CD4-positive, alpha-beta T cell treated with Interleukin-17A for 1 hour (primary cell): ENCODE data around the gene CYFIP2.
A peak's percentile ranks its signal among the peaks of the same experiment; 100 is the strongest.

Source experiments
- DNase-seq: peaks from one replicate; pipeline ENCODE4 v3.0.0-alpha.2; 2020

Gene CYFIP2

DNA sequence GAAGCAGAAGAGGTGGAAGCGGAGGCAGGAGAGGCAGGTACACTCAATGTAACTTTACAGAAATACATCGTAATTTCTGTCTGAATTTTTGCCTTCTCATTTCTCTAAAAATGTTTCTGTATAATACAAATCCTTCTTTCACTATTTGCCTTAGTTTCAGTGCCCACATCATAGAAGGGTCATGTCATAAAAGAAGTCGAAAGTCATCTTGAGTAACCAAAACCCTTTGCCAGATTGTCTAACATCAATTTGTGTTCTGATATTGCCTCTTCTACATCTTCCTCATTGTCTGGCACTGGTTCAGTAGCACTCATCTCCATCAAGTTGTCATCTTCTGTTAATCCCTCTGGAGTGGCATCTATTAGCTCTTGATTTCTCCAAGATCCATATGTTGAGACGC lies 6.2 kb upstream of the CYFIP2 start:
- no peak for DNase-seq

- no peak for DNase-seq
Measured at GRCh38 chr5:157263496-157264090, 2.3 kb upstream of the CYFIP2 start.

DNA sequence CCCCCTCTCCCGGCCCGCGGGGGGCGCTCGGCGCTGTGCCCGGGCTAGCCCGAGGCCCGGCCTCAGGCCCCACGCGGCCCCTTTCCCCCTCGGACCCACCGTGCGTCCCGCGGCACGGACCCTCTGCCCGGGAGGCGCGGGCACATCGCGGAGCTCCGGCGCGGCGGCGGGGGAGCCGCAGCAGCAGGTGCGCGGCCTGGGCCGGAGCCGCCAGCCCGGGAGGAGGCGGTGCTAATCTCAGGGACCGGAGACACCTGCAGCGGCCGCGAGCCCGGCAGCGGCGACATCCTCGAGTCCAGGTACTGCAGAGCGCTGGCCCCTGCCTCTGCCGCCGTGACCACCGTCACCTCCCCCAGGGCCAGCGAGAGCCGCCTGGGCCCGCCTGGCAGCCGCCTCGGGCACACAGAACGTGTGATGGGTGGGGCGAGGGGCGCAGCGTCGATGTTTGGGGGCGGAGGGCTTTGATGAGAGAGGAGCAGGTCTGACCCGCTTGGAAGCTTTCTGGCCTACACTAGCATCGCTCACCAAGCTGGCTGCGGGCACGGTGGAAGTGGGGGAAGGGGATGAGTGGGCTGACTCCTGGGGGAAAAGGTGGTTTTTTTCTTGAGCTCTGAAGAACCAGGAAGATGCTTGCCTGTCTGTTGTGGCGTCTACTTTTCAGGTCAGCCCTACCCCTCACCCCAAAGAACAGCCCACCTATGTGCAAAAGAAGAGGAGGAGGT lies 524 bp downstream of the CYFIP2 start:
- peak; percentile 62 for DNase-seq

GRCh38 chr5:157267025-157267424 lies 1.1 kb downstream of the CYFIP2 start:
- no peak for DNase-seq

- DNase-seq: no peak
Measured at GRCh38 chr5:157267761-157268480, 2.0 kb downstream of the CYFIP2 start.

- DNase-seq: peak; percentile 51
Measured at GRCh38 chr5:157269165-157269671, 3.3 kb downstream of the CYFIP2 start.

GRCh38 chr5:157269761-157270272 lies 3.9 kb downstream of the CYFIP2 start:
- DNase-seq: no peak

DNA sequence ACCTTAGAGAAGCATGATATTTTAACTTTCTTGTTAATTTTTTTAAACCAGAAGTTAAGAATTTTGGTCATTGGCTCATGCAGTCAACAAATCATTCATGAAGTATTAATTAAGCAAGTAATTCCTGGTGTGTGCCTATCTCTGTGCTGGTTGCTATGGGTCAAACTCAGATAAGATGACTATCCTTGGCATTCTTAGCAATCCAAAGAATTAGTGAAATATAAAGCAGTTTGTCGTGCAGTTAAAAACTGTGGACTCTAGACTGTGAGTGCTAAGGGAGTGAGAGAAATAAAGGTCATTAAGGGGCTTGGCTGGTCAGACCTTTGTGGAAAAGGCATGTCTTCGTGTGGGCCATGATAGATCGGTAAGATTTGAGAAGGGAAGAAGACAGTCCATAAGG lies 4.8 kb downstream of the CYFIP2 start:
- DNase-seq: no peak

GRCh38 chr5:157271740-157272271 lies 5.9 kb downstream of the CYFIP2 start:
- DNase-seq: peak; percentile 96

DNA sequence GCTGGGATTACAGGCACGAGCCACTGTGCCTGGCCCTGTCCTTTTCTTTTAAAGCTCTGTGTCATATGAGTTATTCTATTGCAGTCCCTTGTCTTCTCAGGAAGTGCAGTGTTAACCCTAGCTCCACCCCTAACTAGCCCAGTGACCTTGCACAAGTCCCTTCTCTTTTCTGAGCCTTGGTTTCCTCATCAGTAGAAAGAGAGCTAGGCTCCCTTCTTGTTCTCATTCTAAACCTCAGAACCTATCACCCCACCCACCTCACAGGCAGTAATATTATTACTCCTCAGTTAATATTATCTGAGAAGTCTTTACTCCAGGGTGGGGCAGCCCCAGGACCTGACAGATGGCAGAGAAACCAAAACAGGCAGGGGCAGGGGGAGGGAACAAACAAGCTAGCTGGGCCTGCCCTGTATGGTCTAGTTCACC lies 7.2 kb downstream of the CYFIP2 start:
- peak; percentile 69 for DNase-seq

- DNase-seq: no peak
Measured at GRCh38 chr5:157275403-157275802, 9.5 kb downstream of the CYFIP2 start.

GRCh38 chr5:157278319-157279037 lies 12.6 kb downstream of the CYFIP2 start:
- no peak for DNase-seq

DNA sequence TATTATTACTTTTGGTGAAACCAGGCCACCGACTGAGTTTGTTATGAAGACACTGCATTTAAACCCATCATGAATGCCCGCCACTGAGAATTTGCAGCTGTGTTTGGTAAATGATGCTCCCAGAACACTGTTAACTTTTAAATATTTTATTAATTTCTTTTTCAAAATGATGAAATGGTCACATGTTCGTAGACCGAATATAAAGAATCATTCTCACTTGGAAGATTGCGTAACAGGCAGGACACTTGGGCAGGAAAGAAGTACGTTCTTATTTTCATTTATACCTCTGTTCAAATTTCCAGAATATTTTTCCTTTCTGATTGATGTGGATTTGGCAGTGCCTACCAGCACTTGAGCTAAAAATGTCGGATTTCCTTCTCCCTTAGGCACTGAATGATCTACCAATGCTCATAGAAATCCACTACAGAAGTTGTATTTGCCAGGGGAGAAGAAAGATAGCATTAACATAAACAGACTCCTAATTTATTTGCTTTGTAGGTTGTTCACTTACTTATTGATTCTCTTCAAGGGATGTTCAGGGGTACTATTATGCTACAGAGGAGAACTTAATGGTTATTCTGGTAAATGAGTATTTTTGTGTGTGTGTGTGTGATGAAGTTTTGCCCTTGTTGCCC lies 13.8 kb downstream of the CYFIP2 start:
- no peak for DNase-seq

- peak; percentile 28 for DNase-seq
Measured at GRCh38 chr5:157280927-157281326, 15.0 kb downstream of the CYFIP2 start.

GRCh38 chr5:157282150-157282549 lies 16.2 kb downstream of the CYFIP2 start:
- DNase-seq: no peak

DNA sequence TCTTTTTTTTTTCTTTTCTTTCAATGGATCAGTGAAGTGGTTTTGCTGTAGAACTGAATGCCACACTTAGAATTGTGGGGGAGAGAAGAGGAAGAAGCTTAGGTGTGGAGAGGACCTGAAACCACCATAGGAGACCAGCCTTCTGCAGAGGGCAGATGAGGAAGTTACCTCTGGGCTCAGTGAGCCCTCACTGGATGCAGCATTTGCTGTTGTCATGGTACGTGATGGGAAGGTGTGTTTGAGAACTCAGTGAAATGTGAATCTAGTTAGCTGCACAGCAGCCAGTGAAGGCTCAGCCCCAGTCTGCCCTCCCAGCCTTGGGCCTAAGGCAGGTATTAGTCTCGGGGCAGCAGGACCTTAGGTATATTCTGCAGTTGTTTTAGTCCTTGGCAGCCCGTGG lies 17.5 kb downstream of the CYFIP2 start:
- no peak for DNase-seq

GRCh38 chr5:157284458-157285212 lies 18.7 kb downstream of the CYFIP2 start:
- DNase-seq: no peak

- no peak for DNase-seq
Measured at GRCh38 chr5:157285310-157286035, 19.6 kb downstream of the CYFIP2 start.

DNA sequence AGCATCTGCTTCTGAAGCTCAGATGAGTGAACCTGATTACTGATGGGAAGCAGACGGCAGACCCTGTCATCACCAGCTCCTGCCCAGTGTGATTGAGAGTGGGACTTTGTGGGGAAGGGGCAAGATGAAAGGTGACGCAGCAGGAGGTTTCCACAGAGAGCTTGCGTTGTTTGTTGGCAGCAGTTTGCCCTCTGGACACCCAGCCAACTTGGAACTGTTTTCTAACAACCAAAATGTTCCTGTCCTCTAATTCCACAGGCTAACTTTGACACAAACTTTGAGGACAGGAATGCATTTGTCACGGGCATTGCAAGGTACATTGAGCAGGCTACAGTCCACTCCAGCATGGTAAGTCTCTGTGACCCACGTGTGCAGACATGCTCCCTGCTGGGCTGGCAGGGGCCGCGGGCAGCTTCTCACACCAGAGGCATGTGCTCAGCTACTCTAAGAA lies 20.9 kb downstream of the CYFIP2 start:
- DNase-seq: no peak

- no peak for DNase-seq
Measured at GRCh38 chr5:157288405-157289163, 22.7 kb downstream of the CYFIP2 start.
